GM12892 (cell line): Measurements from ENCODE around the gene VPS50.

ENCODE experiments used
- DNase-seq: peaks from one replicate; pipeline ENCODE4 v3.0.0; 2011; ENCODE audit not compliant: insufficient read length
- FAIRE-seq: peaks from 2 replicates; lab custom pipeline; 2011; peaks lifted over from hg19 to GRCh38; lab: Jason Lieb, UNC
- POLR2A ChIP-seq: IDR thresholded peaks from 2 replicates; pipeline ENCODE4 v1.6.1; 2011; ENCODE audit warnings: low read depth, low read length, control low read depth
- POLR2AphosphoS5 ChIP-seq: IDR thresholded peaks from 2 replicates; pipeline ENCODE4 v1.6.1; 2011; ENCODE audit warnings: low read depth, low read length, control low read depth
- TAF1 ChIP-seq: IDR thresholded peaks from 2 replicates; pipeline ENCODE4 v1.6.1; 2011; ENCODE audit warnings: low read depth, mild to moderate bottlenecking, control low read depth, low read length, borderline replicate concordance

VPS50 gene

GRCh38 chr7:93378131-93378760 lies 146.1 kb downstream of the VPS50 start:
- no peak for DNase-seq
- FAIRE-seq, result no peak

GRCh38 chr7:93382362-93382761 lies 150.2 kb downstream of the VPS50 start:
- DNase-seq, result no peak
- TF ChIP-seq POLR2A, result no peak
- no peak for TF ChIP-seq POLR2AphosphoS5
- TF ChIP-seq TAF1, result no peak
- FAIRE-seq, result no peak

More at GRCh38 chr7:93378131-93378760, 146.1 kb downstream of the VPS50 start:
- TF ChIP-seq TAF1 (no peak), POLR2AphosphoS5 (no peak), POLR2A (no peak)

- peak; percentile 5 for FAIRE-seq
- TF ChIP-seq TAF1, result no peak
- TF ChIP-seq POLR2AphosphoS5, result no peak
- no peak for TF ChIP-seq POLR2A
- DNase-seq, result no peak
Measured at GRCh38 chr7:93390660-93391059, 158.5 kb downstream of the VPS50 start.

- DNase-seq (no peak), FAIRE-seq (no peak)
Measured at GRCh38 chr7:93392984-93393383, 160.8 kb downstream of the VPS50 start.

GRCh38 chr7:93399642-93400041 lies 167.5 kb downstream of the VPS50 start:
- FAIRE-seq (no peak), DNase-seq (no peak)
- TF ChIP-seq POLR2AphosphoS5 (no peak), TAF1 (no peak), POLR2A (no peak)

More at GRCh38 chr7:93392984-93393383, 160.8 kb downstream of the VPS50 start:
- TF ChIP-seq POLR2A, result no peak
- no peak for TF ChIP-seq POLR2AphosphoS5
- no peak for TF ChIP-seq TAF1

GRCh38 chr7:93402944-93403343 lies 170.8 kb downstream of the VPS50 start:
- TF ChIP-seq TAF1 (no peak), POLR2A (no peak), POLR2AphosphoS5 (no peak)
- DNase-seq, result no peak
- no peak for FAIRE-seq

GRCh38 chr7:93407239-93407638 lies 175.1 kb downstream of the VPS50 start:
- DNase-seq (no peak), FAIRE-seq (no peak)

GRCh38 chr7:93409324-93409723 lies 177.2 kb downstream of the VPS50 start:
- TF ChIP-seq TAF1 (no peak), POLR2A (no peak), POLR2AphosphoS5 (no peak)
- DNase-seq (no peak), FAIRE-seq (no peak)

More at GRCh38 chr7:93407239-93407638, 175.1 kb downstream of the VPS50 start:
- no peak for TF ChIP-seq TAF1
- TF ChIP-seq POLR2AphosphoS5, result no peak
- no peak for TF ChIP-seq POLR2A
